ENCODE results near the gene ST6GALNAC6. TPM values are rescaled to one million over a fixed set of nuclear protein-coding genes. Genes with fewer than 3 reads are reported as not detected.

The ST6GALNAC6 gene
- total and polyA plus RNA-seq, 10 of the 15 experiments (the other 5 are each of a cell fraction or from before 2014, with no cell fraction given): 0.40 to 27.0 (median 16.8) TPM

GRCh38 chr9:127898433-127899127 is 823 bp downstream of the ST6GALNAC6 start:
- Histone ChIP-seq H4K20me1 (ENCODE audit: control insufficient read depth, insufficient read depth) (no peaks in the 10 kb centered on the region), H3K79me2 (ENCODE audit: control insufficient read depth, insufficient read depth, low read length) (peaks cover 5% of the 10 kb centered on the region), H3K4me3 (peak overlapping the region; percentile 91), H3K9ac (ENCODE audit: control insufficient read depth, insufficient read depth, low read length) (peak overlapping the region; percentile 88), H2AFZ (ENCODE audit: control insufficient read depth, low read depth, low read length) (peak overlapping the region; percentile 54), H3K27ac (ENCODE audit: control insufficient read depth, insufficient read depth) (peak overlapping the region; percentile 65; the same call in 1 of the 2 replicates), H3K4me1 (ENCODE audit: control insufficient read depth, insufficient read depth, low read length) (peaks cover 42% of the 10 kb centered on the region), H3K9me3 (replicated peaks; ENCODE audit: control insufficient read depth, insufficient read depth, low read length) (peaks cover 9% of the 10 kb centered on the region; the same call in 2 of the 3 replicates), H3K27me3 (replicated peaks in 1 of 2; ENCODE audit: control insufficient read depth in 2 of 2, insufficient read depth in 2 of 2, low read length in 1 of 2) (no peaks in the 10 kb centered on the region), H3K36me3 (ENCODE audit: control insufficient read depth in 2 of 2, insufficient read depth in 2 of 2, low read length in 1 of 2) (peaks cover 7% of the 10 kb centered on the region in 2 experiments; a peak in 3 of 4 replicates), H3K4me2 (ENCODE audit: control insufficient read depth, insufficient read depth) (peak overlapping the region; percentile 92)
- intact Hi-C loops (cut with micrococcal nuclease; ENCODE audit: unreplicated experiment) (no loop called here), in situ Hi-C loops (cut with MboI) (no loop called here)
- no TSS peak for BruUV-seq (replicated peaks)
- ATAC-seq (peak; percentile 39), DNase-seq (ENCODE audit: low read depth, low spot score) (no peak), FAIRE-seq (no peak)
- RAD21 ChIA-PET (ENCODE audit: unreplicated experiment): interaction anchor here (1.3 to 10.1 kb wide), 3 partner anchors 8 to 18 kb away, joined by 3 to 92 read pairs (median 3); partner anchors contain the start of gene ST6GALNAC4
- POLR2A ChIA-PET: interaction anchor here (0.9 to 11.0 kb wide), 4 partner anchors 9 to 230 kb away, joined by 3 to 166 read pairs (median 3); partner anchors contain the start of gene ST6GALNAC4
- SMC1A ChIA-PET (ENCODE audit: uncharacterized antibody, unreplicated experiment): interaction anchor here (0.9 to 4.8 kb wide), 5 partner anchors 9 to 308 kb away, joined by 3 to 36 read pairs (median 4); partner anchors contain the start of gene ST6GALNAC4
- CTCF ChIA-PET: interaction anchor here (0.9 to 4.5 kb wide), 3 partner anchors 16 to 31 kb away, joined by 3 to 24 read pairs (median 4); no protein-coding TSS in a partner anchor
- WGBS (ENCODE audit: insufficient coverage, insufficient replicate concordance, low lambda C conversion rate, missing lambda C conversion rate): 14% methylated on average over 25 of the region's 32 CpGs
- no peak for TF ChIP-seq NRF1 (conservative IDR thresholded peaks at IDR 0.05; ENCODE audit: low read depth, low read length)
- TF ChIP-seq MEF2B (IDR thresholded peaks at IDR 0.05; ENCODE audit: partially characterized antibody, poor library complexity, severe bottlenecking): peak; percentile 64
- TF ChIP-seq, protein P1, sequence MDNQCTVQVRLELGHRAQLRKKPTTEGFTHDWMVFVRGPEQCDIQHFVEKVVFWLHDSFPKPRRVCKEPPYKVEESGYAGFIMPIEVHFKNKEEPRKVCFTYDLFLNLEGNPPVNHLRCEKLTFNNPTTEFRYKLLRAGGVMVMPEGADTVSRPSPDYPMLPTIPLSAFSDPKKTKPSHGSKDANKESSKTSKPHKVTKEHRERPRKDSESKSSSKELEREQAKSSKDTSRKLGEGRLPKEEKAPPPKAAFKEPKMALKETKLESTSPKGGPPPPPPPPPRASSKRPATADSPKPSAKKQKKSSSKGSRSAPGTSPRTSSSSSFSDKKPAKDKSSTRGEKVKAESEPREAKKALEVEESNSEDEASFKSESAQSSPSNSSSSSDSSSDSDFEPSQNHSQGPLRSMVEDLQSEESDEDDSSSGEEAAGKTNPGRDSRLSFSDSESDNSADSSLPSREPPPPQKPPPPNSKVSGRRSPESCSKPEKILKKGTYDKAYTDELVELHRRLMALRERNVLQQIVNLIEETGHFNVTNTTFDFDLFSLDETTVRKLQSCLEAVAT (IDR thresholded peaks at IDR 0.05): 0 out of 2 replicates have a peak, but pooled peaks have one; percentile 58
- TF ChIP-seq DPF2 (IDR thresholded peaks at IDR 0.05): peak; percentile 65
- TF ChIP-seq MAX (IDR thresholded peaks at IDR 0.05; ENCODE audit: low read depth, low read length): no peak
- peak; percentile 53 for TF ChIP-seq EED (IDR thresholded peaks at IDR 0.05; ENCODE audit: low read depth)
- TF ChIP-seq ZBTB33 (IDR thresholded peaks at IDR 0.05): peak; percentile 71; the same call in 1 of the 2 replicates
- TF ChIP-seq CBFB (IDR thresholded peaks at IDR 0.05; ENCODE audit: low read depth): no peak
- no peak for TF ChIP-seq ASH2L (IDR thresholded peaks at IDR 0.05; ENCODE audit: borderline replicate concordance, low read depth)
- TF ChIP-seq MYB (IDR thresholded peaks at IDR 0.05; ENCODE audit: borderline replicate concordance, low read depth, low read length): no peak
- peak in 1 of 2 experiments; percentile 44; a peak in 2 of 4 replicates for TF ChIP-seq IKZF2 (IDR thresholded peaks at IDR 0.05)
- TF ChIP-seq NKRF (conservative IDR thresholded peaks at IDR 0.05): peak; percentile 35
- TF ChIP-seq RELB (IDR thresholded peaks at IDR 0.05; ENCODE audit: low read depth): peak; percentile 63; the same call in 1 of the 2 replicates
- TF ChIP-seq SMARCA5 (IDR thresholded peaks at IDR 0.05): 0 out of 2 replicates have a peak, but pooled peaks have one; percentile 42
- no peak for TF ChIP-seq STAT3 (IDR thresholded peaks at IDR 0.05; ENCODE audit: low read depth, low read length)
- TF ChIP-seq POLR2A (IDR thresholded peaks at IDR 0.05; ENCODE audit: low read depth, low read length): peak; percentile 45; the same call in 1 of the 2 replicates

All from GM12878 (cell line).